Transverse colon (tissue), 4 donors: ENCODE results near the gene MN1. TPM values are rescaled to one million over a fixed set of nuclear protein-coding genes. Genes with fewer than 3 reads are reported as not detected.

Experiments
- DNase-seq: peaks from one replicate; pipeline ENCODE4 v3.0.0-alpha.2; 2019
- H3K27ac ChIP-seq, 4 donors: fragments of 200-600 bp; sonication (generic); 2 replicates each; pipeline ENCODE4 v1.5.1; 2016 to 2018; ENCODE audit warnings: inconsistent platforms in 4 of 4
- H3K27me3 ChIP-seq: fragments of 200-600 bp; sonication (generic); 2 replicates; pipeline ENCODE4 v1.5.1; 2017; ENCODE audit warnings: inconsistent platforms
- H3K36me3 ChIP-seq, 4 donors: fragments of 200-600 bp; sonication (generic); 2 replicates each; pipeline ENCODE4 v1.5.1; 2017 to 2019; ENCODE audit warnings: inconsistent platforms in 4 of 4
- H3K4me1 ChIP-seq, 4 donors: fragments of 200-600 bp; sonication (generic); 2 replicates each; pipeline ENCODE4 v1.5.1; 2017 to 2020; ENCODE audit warnings: inconsistent platforms in 4 of 4
- H3K4me3 ChIP-seq, 4 donors: fragments of 200-600 bp; sonication (generic); 1 replicate in 1 of 4; 2 replicates in 3 of 4; pipeline versions ENCODE4 v1.5.1 to v1.6.1; 2017 to 2019; ENCODE audit warnings: inconsistent platforms in 4 of 4
- H3K9me3 ChIP-seq, 2 donors: fragments of 200-600 bp; sonication (generic); 2 replicates each; pipeline ENCODE4 v1.5.1; 2017 to 2019; ENCODE audit warnings: inconsistent platforms in 2 of 2
- CTCF ChIP-seq, 5 experiments: fragments of 200-600 bp in 3 of 5; fragments of 450-650 bp in 2 of 5; sonication (generic) in 3 of 5; IDR thresholded peaks; 1 replicate in 2 of 5; 2 replicates in 3 of 5; pipeline ENCODE4 v1.5.1; 2016 to 2017; ENCODE audit warnings: antibody characterized with exemption in 5 of 5, inconsistent platforms in 3 of 5, mild to moderate bottlenecking in 2 of 5, moderate library complexity in 1 of 5
- EP300 ChIP-seq: sonication (generic); formaldehyde crosslinking; IDR thresholded peaks from one replicate; pipeline ENCODE4 v1.6.1; 2017; ENCODE audit warnings: antibody characterized with exemption, low read depth
- POLR2A ChIP-seq: fragments of 450-650 bp; IDR thresholded peaks from one replicate; pipeline ENCODE4 v1.6.1; 2016; ENCODE audit warnings: antibody characterized with exemption, mild to moderate bottlenecking, moderate library complexity
- POLR2AphosphoS5 ChIP-seq, 3 donors: sonication (generic); formaldehyde crosslinking; IDR thresholded peaks; one replicate each; pipeline ENCODE4 v1.6.1; 2016; ENCODE audit warnings: antibody characterized with exemption in 3 of 3
- WGBS, 2 donors: methylation state at CpG; one replicate each; pipeline ENCODE4 v1.1.5; 2018; ENCODE audit warnings: low coverage in 1 of 2; 5-methylcytosine and 5-hydroxymethylcytosine counted together
- in situ Hi-C, 4 donors: fragments of 200-750 bp; cut with MboI; loops; one replicate each; pipeline versions ENCODE4 v1.15.0 to v1.15.1; 2017; ENCODE audit warnings: low sequenced_read_pairs in 3 of 4, low pct_ligation_motif_present in 1 of 4, low pct_unique_long_range_greater_than_20kb in 1 of 4
- intact Hi-C: fragments of 100-400 bp; cut with DNase I; formaldehyde crosslinking; loops from one replicate; pipeline ENCODE4 v1.15.1; 2023; ENCODE audit warnings: low total_unique reads
- total RNA-seq, 4 donors: library from RNA; depleted of rRNA; stranded (reverse); fragments of >200 nt; gene quantifications; one replicate each; pipeline ENCODE4 v1.1.0, GENCODE V29; 2016

MN1 gene
- total RNA-seq, 4 donors from 2014 or later = 1.1 to 4.2 (median 3.0) TPM

GRCh38 chr22:27798511-27799014 is 3.0 kb downstream of the MN1 start:
- in situ Hi-C loops (no loop called here), intact Hi-C loops (loop anchor here (10.0 kb wide), 1 partner anchor 584 kb away; no protein-coding TSS in a partner anchor)
- no peaks in the 10 kb centered on the region for H3K9me3 ChIP-seq
- WGBS, 2 donors = 66% methylated on average over 20 of the region's 44 CpGs; no CpG with 5 or more reads in 1 of the 2 donors
- TF ChIP-seq POLR2AphosphoS5 (IDR thresholded peaks at IDR 0.05) (no peak), CTCF (IDR thresholded peaks at IDR 0.05) (no peak), EP300 (no peak), POLR2A (no peak)
- no peaks in the 10 kb centered on the region for H3K36me3 ChIP-seq
- peak overlapping the region in 3 of 4 donors; percentile 30 to 85 (median 83) for H3K27ac ChIP-seq
- DNase-seq = no peak
- H3K27me3 ChIP-seq = peaks cover 70% of the 10 kb centered on the region
- H3K4me1 ChIP-seq = peaks cover 2 to 34% (median 20%) of the 10 kb centered on the region in 4 donors
- H3K4me3 ChIP-seq = peak overlapping the region in 1 of 4 donors; percentile 60

GRCh38 chr22:27797520-27798391 is 3.8 kb downstream of the MN1 start:
- H3K27ac ChIP-seq = peak overlapping the region in 3 of 4 donors; percentile 10 to 85 (median 48)
- H3K36me3 ChIP-seq = no peaks in the 10 kb centered on the region
- WGBS, 2 donors = 84% methylated on average over 42 of the region's 86 CpGs; no CpG with 5 or more reads in 1 of the 2 donors
- H3K4me1 ChIP-seq = peaks cover 2 to 34% (median 20%) of the 10 kb centered on the region in 4 donors
- H3K9me3 ChIP-seq = no peaks in the 10 kb centered on the region
- no peak for DNase-seq
- intact Hi-C loops (loop anchor here (10.0 kb wide), 1 partner anchor 583 kb away; no protein-coding TSS in a partner anchor), in situ Hi-C loops (no loop called here)
- H3K27me3 ChIP-seq = peaks cover 64% of the 10 kb centered on the region
- peak overlapping the region in 1 of 4 donors; percentile 60 for H3K4me3 ChIP-seq
- no peak for TF ChIP-seq EP300
- TF ChIP-seq POLR2AphosphoS5 (IDR thresholded peaks at IDR 0.05) = no peak
- TF ChIP-seq CTCF (IDR thresholded peaks at IDR 0.05) = no peak
- TF ChIP-seq POLR2A = no peak

- intact Hi-C loops = loop anchor here (10.0 kb wide), 1 partner anchor 582 kb away; no protein-coding TSS in a partner anchor
- in situ Hi-C loops = no loop called here
- DNase-seq = no peak
- no peaks in the 10 kb centered on the region for H3K36me3 ChIP-seq
- H3K4me3 ChIP-seq = no peak overlapping the region
- peak overlapping the region in 3 of 4 donors; percentile 10 to 85 (median 48) for H3K27ac ChIP-seq
- WGBS, 2 donors = 87 to 93% methylated on average over 6 to 53 of the region's 55 CpGs
- TF ChIP-seq CTCF (IDR thresholded peaks at IDR 0.05) (no peak), POLR2A (no peak), EP300 (no peak), POLR2AphosphoS5 (IDR thresholded peaks at IDR 0.05) (no peak)
- peaks cover 56% of the 10 kb centered on the region for H3K27me3 ChIP-seq
- peaks cover 2 to 27% (median 16%) of the 10 kb centered on the region in 4 donors for H3K4me1 ChIP-seq
- H3K9me3 ChIP-seq = no peaks in the 10 kb centered on the region
Measured at GRCh38 chr22:27796829-27797519, 4.6 kb downstream of the MN1 start.
